GM19395 (cell line): ENCODE data around the gene MTO1.
"Not testable (repeated sequence)": the region's sequence is repeated elsewhere in the genome, so short reads cannot be mapped to it uniquely, and the experiment has no call there.

Experiments used
- ATAC-seq: cut with Tn5 transposase; IDR thresholded peaks from one replicate; pipeline ENCODE4 v1.9.1; 2021; ENCODE audit warnings: mild to moderate bottlenecking, moderate library complexity; ENCODE audit not compliant: unreplicated experiment

Gene MTO1

GRCh38 chr6:73461537-73462350, at the start of gene MTO1:
TSS of gene MTO1 (plus strand) at chr6:73461737. CDS start at chr6:73461855, 118 bp downstream.
- ATAC-seq, result peak; percentile 98

- ATAC-seq, result no peak
Observed at GRCh38 chr6:73413102-73413501, 48.4 kb upstream of the MTO1 start.

- no peak for ATAC-seq
Observed at GRCh38 chr6:73418081-73418741, 43.3 kb upstream of the MTO1 start.

GRCh38 chr6:73421534-73421933, 40.0 kb upstream of the MTO1 start:
- no peak for ATAC-seq

- ATAC-seq, result no peak
Observed at GRCh38 chr6:73435236-73435635, 26.3 kb upstream of the MTO1 start.

- no peak for ATAC-seq
Observed at GRCh38 chr6:73443555-73443954, 18.0 kb upstream of the MTO1 start.

- ATAC-seq, result peak; percentile 65
Observed at GRCh38 chr6:73451223-73452106, 10.1 kb upstream of the MTO1 start.

GRCh38 chr6:73452107-73452461, 9.5 kb upstream of the MTO1 start, which contains the start of gene CGAS:
TSS of gene CGAS (minus strand) at chr6:73452297. CDS start at chr6:73452181, 116 bp downstream.
- peak; percentile 70 for ATAC-seq

GRCh38 chr6:73455865-73456629, 5.5 kb upstream of the MTO1 start:
- no peak for ATAC-seq

- not testable (repeated sequence) for ATAC-seq
Observed at GRCh38 chr6:73459474-73459873, 2.1 kb upstream of the MTO1 start.

- ATAC-seq, result no peak
Observed at GRCh38 chr6:73460056-73460455, 1.5 kb upstream of the MTO1 start.

- peak; percentile 97 for ATAC-seq
Observed at GRCh38 chr6:73471686-73472290, 10.3 kb downstream of the MTO1 start.

- no peak for ATAC-seq
Observed at GRCh38 chr6:73476723-73477122, 15.2 kb downstream of the MTO1 start.

- ATAC-seq, result no peak
Observed at GRCh38 chr6:73477407-73477806, 15.9 kb downstream of the MTO1 start.

GRCh38 chr6:73481969-73482368, 20.4 kb downstream of the MTO1 start:
- no peak for ATAC-seq

GRCh38 chr6:73484438-73484837, 22.9 kb downstream of the MTO1 start:
- ATAC-seq, result no peak

- no peak for ATAC-seq
Observed at GRCh38 chr6:73487473-73487872, 25.9 kb downstream of the MTO1 start.

- no peak for ATAC-seq
Observed at GRCh38 chr6:73491377-73491776, 29.8 kb downstream of the MTO1 start.

GRCh38 chr6:73497915-73498314, 36.4 kb downstream of the MTO1 start:
- ATAC-seq, result no peak
